ENCODE data around the gene SERAC1. TPM values are rescaled to one million over a fixed set of nuclear protein-coding genes. Genes with fewer than 3 reads are reported as not detected.
"Not testable (repeated sequence)": the region's sequence is repeated elsewhere in the genome, so short reads cannot be mapped to it uniquely, and the experiment has no call there.

The SERAC1 gene
- polyA plus RNA-seq, 1 of the 3 experiments (the other 2 are of a cell fraction): 5.6 TPM

- TF ChIP-seq PBX3 (IDR thresholded peaks at IDR 0.05) (peak; percentile 28; the same call in 1 of the 2 replicates), EZH2phosphoT487 (IDR thresholded peaks at IDR 0.05; ENCODE audit: borderline replicate concordance, low read depth) (no peak), RCOR1 (IDR thresholded peaks at IDR 0.05; ENCODE audit: low read length) (no peak)
- Histone ChIP-seq H2AFZ (ENCODE audit: low read depth) (no peak overlapping the region), H3K79me2 (ENCODE audit: insufficient read depth) (peaks cover 20% of the 10 kb centered on the region), H3K9me2 (no peaks in the 10 kb centered on the region), H3K4me2 (no peak overlapping the region), H3K27me3 (ENCODE audit: insufficient read depth) (no peaks in the 10 kb centered on the region), H3F3A (replicated peaks; ENCODE audit: insufficient read depth) (peaks cover 7% of the 10 kb centered on the region), H3K4me1 (ENCODE audit: control insufficient read depth in 1 of 2, insufficient read depth in 2 of 2, low read depth in 1 of 2, low read length in 1 of 2) (no peaks in the 10 kb centered on the region), H3K4me3 (ENCODE audit: low read depth in 2 of 2, low read length in 1 of 2) (no peak overlapping the region), H3K36me3 (replicated peaks in 1 of 2; ENCODE audit: control insufficient read depth in 1 of 2, insufficient read depth in 2 of 2, low read length in 1 of 2) (peaks cover 0 to 27% of the 10 kb centered on the region in 2 experiments), H3K9me3 (no peaks in the 10 kb centered on the region), H3K9ac (no peak overlapping the region), H4K20me1 (ENCODE audit: insufficient read depth) (no peaks in the 10 kb centered on the region), H3K27ac (ENCODE audit: low read depth in 2 of 2, low read length in 1 of 2) (peak overlapping the region in 1 of 2 experiments; percentile 52; a peak in 2 of 4 replicates)
- WGBS (ENCODE audit: low lambda C conversion rate): 82% methylated on average over 8 of the region's 8 CpGs
- DNase-seq: no peak
- POLR2A ChIA-PET: no interaction called here
- CTCF ChIA-PET: no interaction called here
These were observed 17.8 kb upstream of the SERAC1 start for GRCh38 chr6:158185729-158186456.

GRCh38 chr6:158184608-158185007 is 16.5 kb upstream of the SERAC1 start:
- H3K79me2 ChIP-seq (ENCODE audit: insufficient read depth): peaks cover 28% of the 10 kb centered on the region
- no peak overlapping the region for H3K4me2 ChIP-seq
- no peaks in the 10 kb centered on the region for H3K27me3 ChIP-seq (ENCODE audit: insufficient read depth)
- H3K36me3 ChIP-seq (replicated peaks in 1 of 2; ENCODE audit: control insufficient read depth in 1 of 2, insufficient read depth in 2 of 2, low read length in 1 of 2): peaks cover 0 to 32% of the 10 kb centered on the region in 2 experiments
- no peaks in the 10 kb centered on the region for H3K4me1 ChIP-seq (ENCODE audit: control insufficient read depth in 1 of 2, insufficient read depth in 2 of 2, low read depth in 1 of 2, low read length in 1 of 2)
- H3K9me2 ChIP-seq: no peaks in the 10 kb centered on the region
- DNase-seq: no peak
- ChIA-PET CTCF (no interaction called here), POLR2A (no interaction called here)
- no peak overlapping the region for H2AFZ ChIP-seq (ENCODE audit: low read depth)
- H3K9me3 ChIP-seq: no peaks in the 10 kb centered on the region
- no peak overlapping the region for H3K9ac ChIP-seq
- H4K20me1 ChIP-seq (ENCODE audit: insufficient read depth): no peaks in the 10 kb centered on the region
- H3F3A ChIP-seq (replicated peaks; ENCODE audit: insufficient read depth): peaks cover 7% of the 10 kb centered on the region
- TF ChIP-seq MEF2A (IDR thresholded peaks at IDR 0.05; ENCODE audit: borderline replicate concordance, low read depth): no peak
- no peak for TF ChIP-seq POLR2AphosphoS5 (IDR thresholded peaks at IDR 0.05; ENCODE audit: low read depth, low read length)
- TF ChIP-seq YY1 (IDR thresholded peaks at IDR 0.05; ENCODE audit: low read depth): no peak
- TF ChIP-seq TCF12 (IDR thresholded peaks at IDR 0.05): no peak
- TF ChIP-seq EP300 (IDR thresholded peaks at IDR 0.05; ENCODE audit: borderline replicate concordance in 1 of 2, low read depth in 1 of 2, low read length in 1 of 2): no peak
- TF ChIP-seq USF1 (IDR thresholded peaks at IDR 0.05; ENCODE audit: borderline replicate concordance, low read depth): no peak
- H3K4me3 ChIP-seq (ENCODE audit: low read depth in 2 of 2, low read length in 1 of 2): no peak overlapping the region
- H3K27ac ChIP-seq (ENCODE audit: low read depth in 2 of 2, low read length in 1 of 2): no peak overlapping the region

- Histone ChIP-seq H3K36me3 (replicated peaks in 1 of 2; ENCODE audit: control insufficient read depth in 1 of 2, insufficient read depth in 2 of 2, low read length in 1 of 2) (peaks cover 0 to 36% of the 10 kb centered on the region in 2 experiments), H3K79me2 (ENCODE audit: insufficient read depth) (peaks cover 33% of the 10 kb centered on the region)
- H3K9me2 ChIP-seq; H3K4me1 ChIP-seq (ENCODE audit: control insufficient read depth in 1 of 2, insufficient read depth in 2 of 2, low read depth in 1 of 2, low read length in 1 of 2); H3K9ac ChIP-seq; H3K27ac ChIP-seq (ENCODE audit: low read depth in 2 of 2, low read length in 1 of 2); DNase-seq; H3F3A ChIP-seq (replicated peaks; ENCODE audit: insufficient read depth); H3K4me3 ChIP-seq (ENCODE audit: low read depth in 2 of 2, low read length in 1 of 2); H2AFZ ChIP-seq (ENCODE audit: low read depth); H3K27me3 ChIP-seq (ENCODE audit: insufficient read depth); H3K9me3 ChIP-seq; POLR2A ChIA-PET; CTCF ChIA-PET; H3K4me2 ChIP-seq; H4K20me1 ChIP-seq (ENCODE audit: insufficient read depth): not testable (repeated sequence)
- 68% methylated on average over 7 of the region's 16 CpGs for WGBS (ENCODE audit: low lambda C conversion rate)
These were observed 15.3 kb upstream of the SERAC1 start for GRCh38 chr6:158183174-158183972.

GRCh38 chr6:158177712-158178111 is 9.7 kb upstream of the SERAC1 start:
- peaks cover 73% of the 10 kb centered on the region; the same call in 1 of the 2 replicates for H3K79me2 ChIP-seq (ENCODE audit: insufficient read depth)
- H3K4me3 ChIP-seq (ENCODE audit: low read depth in 2 of 2, low read length in 1 of 2); H3K4me2 ChIP-seq; H3K27me3 ChIP-seq (ENCODE audit: insufficient read depth); CTCF ChIA-PET; H3K9me3 ChIP-seq; POLR2A ChIA-PET; DNase-seq; H3K9me2 ChIP-seq; H3K27ac ChIP-seq (ENCODE audit: low read depth in 2 of 2, low read length in 1 of 2); H3K4me1 ChIP-seq (ENCODE audit: control insufficient read depth in 1 of 2, insufficient read depth in 2 of 2, low read depth in 1 of 2, low read length in 1 of 2); H4K20me1 ChIP-seq (ENCODE audit: insufficient read depth); H2AFZ ChIP-seq (ENCODE audit: low read depth); H3K9ac ChIP-seq: not testable (repeated sequence)
- 97% methylated on average over 3 of the region's 3 CpGs for WGBS (ENCODE audit: low lambda C conversion rate)
- peaks cover 2 to 45% of the 10 kb centered on the region in 2 experiments for H3K36me3 ChIP-seq (replicated peaks in 1 of 2; ENCODE audit: control insufficient read depth in 1 of 2, insufficient read depth in 2 of 2, low read length in 1 of 2)
- peaks cover 10% of the 10 kb centered on the region for H3F3A ChIP-seq (replicated peaks; ENCODE audit: insufficient read depth)

Data from SK-N-SH (cell line).